Lower lobe of right lung (tissue), 2 donors: ENCODE data around the gene CBFA2T3. TPM values are rescaled to one million over a fixed set of nuclear protein-coding genes. Genes with fewer than 3 reads are reported as not detected.

ENCODE experiments used
- ATAC-seq, 2 donors: fragments of 200-7000 bp; cut with Tn5 transposase; one replicate each; pipeline ENCODE4 v1.9.1; 2020 to 2022; ENCODE audit warnings: mild to moderate bottlenecking in 2 of 2, moderate library complexity in 2 of 2
- DNase-seq: peaks from one replicate; pipeline ENCODE4 v3.0.0-alpha.2; 2020
- H3K27ac ChIP-seq: fragments of 200-600 bp; one replicate; pipeline ENCODE4 v1.8.0; 2022
- H3K27me3 ChIP-seq: fragments of 200-600 bp; one replicate; pipeline ENCODE4 v1.8.0; 2022; ENCODE audit warnings: low read depth
- H3K36me3 ChIP-seq: fragments of 200-600 bp; one replicate; pipeline ENCODE4 v1.8.0; 2022; ENCODE audit warnings: mild to moderate bottlenecking
- H3K4me1 ChIP-seq: fragments of 200-600 bp; one replicate; pipeline ENCODE4 v1.8.0; 2022
- H3K4me3 ChIP-seq: fragments of 200-600 bp; one replicate; pipeline ENCODE4 v1.8.0; 2022; ENCODE audit warnings: mild to moderate bottlenecking
- H3K9me3 ChIP-seq: fragments of 200-600 bp; one replicate; pipeline ENCODE4 v1.8.0; 2022
- CTCF ChIP-seq: fragments of 200-600 bp; IDR thresholded peaks from one replicate; pipeline ENCODE4 v1.8.0; 2022; ENCODE audit warnings: antibody characterized with exemption, mild to moderate bottlenecking
- intact Hi-C: fragments of 100-400 bp; cut with DNase I; formaldehyde crosslinking; loops from one replicate; pipeline ENCODE4 v1.11.0; 2022
- total RNA-seq: library from RNA; stranded (reverse); fragmentation: NEBNext Ultra II Directional; extraction: Animal tissue kit (Norgen Biotek cat#: 25700); gene quantifications from one replicate; pipeline ENCODE4 v1.2.1, GENCODE V29; 2021
- donor health status: DM: no; HTN: yes; CAD: no; lungs with severe emphysema.

CBFA2T3 gene
- total RNA-seq, 1 donor from 2014 or later: 14.3 TPM

- Histone ChIP-seq H3K9me3 (no peaks in the 10 kb centered on the region), H3K27me3 (no peaks in the 10 kb centered on the region), H3K36me3 (peaks cover 36% of the 10 kb centered on the region), H3K27ac (no peak overlapping the region), H3K4me3 (no peak overlapping the region), H3K4me1 (peaks cover 3% of the 10 kb centered on the region)
- TF ChIP-seq CTCF: no peak
- intact Hi-C loops: no loop called here
- DNase-seq (no peak), ATAC-seq (no peak)
These were observed 128.4 kb downstream of the CBFA2T3 start for GRCh38 chr16:88848557-88848956.

- TF ChIP-seq CTCF: no peak
- H3K36me3 ChIP-seq: peaks cover 40% of the 10 kb centered on the region
- no peaks in the 10 kb centered on the region for H3K9me3 ChIP-seq
- no peak for ATAC-seq
- no peak overlapping the region for H3K27ac ChIP-seq
- DNase-seq: no peak
- H3K4me3 ChIP-seq: no peak overlapping the region
- no peaks in the 10 kb centered on the region for H3K27me3 ChIP-seq
- H3K4me1 ChIP-seq: no peaks in the 10 kb centered on the region
- intact Hi-C loops: no loop called here
These were observed 129.4 kb downstream of the CBFA2T3 start for GRCh38 chr16:88847654-88848053.

GRCh38 chr16:88846088-88846487 lies 130.9 kb downstream of the CBFA2T3 start:
- ATAC-seq (peak; percentile 59 to 60), DNase-seq (peak; percentile 71)
- Histone ChIP-seq H3K27ac (no peak overlapping the region), H3K9me3 (no peaks in the 10 kb centered on the region), H3K36me3 (peaks cover 39% of the 10 kb centered on the region), H3K4me3 (no peak overlapping the region), H3K27me3 (no peaks in the 10 kb centered on the region), H3K4me1 (no peaks in the 10 kb centered on the region)
- TF ChIP-seq CTCF: no peak
- intact Hi-C loops: no loop called here

GRCh38 chr16:88844419-88845036 lies 132.5 kb downstream of the CBFA2T3 start:
- Histone ChIP-seq H3K4me3 (no peak overlapping the region), H3K36me3 (peaks cover 41% of the 10 kb centered on the region), H3K9me3 (no peaks in the 10 kb centered on the region), H3K27ac (no peak overlapping the region), H3K4me1 (no peaks in the 10 kb centered on the region), H3K27me3 (no peaks in the 10 kb centered on the region)
- intact Hi-C loops: no loop called here
- DNase-seq (no peak), ATAC-seq (no peak)
- no peak for TF ChIP-seq CTCF

GRCh38 chr16:88843256-88843655 lies 133.8 kb downstream of the CBFA2T3 start:
- no peaks in the 10 kb centered on the region for H3K4me1 ChIP-seq
- ATAC-seq (no peak), DNase-seq (no peak)
- H3K27me3 ChIP-seq: no peaks in the 10 kb centered on the region
- no peak for TF ChIP-seq CTCF
- no peak overlapping the region for H3K4me3 ChIP-seq
- no peak overlapping the region for H3K27ac ChIP-seq
- intact Hi-C loops: no loop called here
- peaks cover 50% of the 10 kb centered on the region for H3K36me3 ChIP-seq
- H3K9me3 ChIP-seq: no peaks in the 10 kb centered on the region
